A549 (cell line): ENCODE measurements around the gene MINDY3.

ENCODE experiments used
- CTCF ChIP-seq: fragments of >200 bp; sonication (Bioruptor Twin); formaldehyde crosslinking; IDR thresholded peaks from 3 replicates; pipeline ENCODE4 v1.5.1; 2016
- HDAC2 ChIP-seq: fragments of 200-600 bp; sonication (generic); IDR thresholded peaks from 2 replicates; pipeline ENCODE4 v1.6.1; 2016
- JUNB ChIP-seq: fragments of >200 bp; sonication (Bioruptor Twin); formaldehyde crosslinking; IDR thresholded peaks from 2 replicates; pipeline ENCODE4 v1.6.1; 2016
- MYC ChIP-seq: IDR thresholded peaks from 2 replicates; pipeline ENCODE4 v1.6.1; 2012; ENCODE audit warnings: mild to moderate bottlenecking, inconsistent platforms, low read length, improper control_type of control experiment, borderline replicate concordance
- POLR2A ChIP-seq: IDR thresholded peaks from 2 replicates; pipeline ENCODE4 v1.6.1; 2012; ENCODE audit warnings: mild to moderate bottlenecking, low read length
- RFX5 ChIP-seq: fragments of 450-650 bp; IDR thresholded peaks from 2 replicates; pipeline ENCODE4 v1.7.1; 2014; ENCODE audit warnings: antibody characterized with exemption, mild to moderate bottlenecking, moderate library complexity

- no peak for TF ChIP-seq POLR2A
- TF ChIP-seq MYC: no peak
- TF ChIP-seq CTCF: no peak
- TF ChIP-seq RFX5: no peak
- no peak for TF ChIP-seq HDAC2
- TF ChIP-seq JUNB: no peak
Measured at GRCh38 chr10:15813415-15813814, 46.9 kb downstream of the MINDY3 start.
